Glomerular visceral epithelial cell (primary cell): Measurements from ENCODE around the gene ODF2L.
A peak's percentile ranks its signal among the peaks of the same experiment; 100 is the strongest.

Source experiments
- DNase-seq: peaks from one replicate; pipeline ENCODE4 v3.0.0-alpha.2; 2016; ENCODE audit errors: extremely low spot score

ODF2L gene

DNA sequence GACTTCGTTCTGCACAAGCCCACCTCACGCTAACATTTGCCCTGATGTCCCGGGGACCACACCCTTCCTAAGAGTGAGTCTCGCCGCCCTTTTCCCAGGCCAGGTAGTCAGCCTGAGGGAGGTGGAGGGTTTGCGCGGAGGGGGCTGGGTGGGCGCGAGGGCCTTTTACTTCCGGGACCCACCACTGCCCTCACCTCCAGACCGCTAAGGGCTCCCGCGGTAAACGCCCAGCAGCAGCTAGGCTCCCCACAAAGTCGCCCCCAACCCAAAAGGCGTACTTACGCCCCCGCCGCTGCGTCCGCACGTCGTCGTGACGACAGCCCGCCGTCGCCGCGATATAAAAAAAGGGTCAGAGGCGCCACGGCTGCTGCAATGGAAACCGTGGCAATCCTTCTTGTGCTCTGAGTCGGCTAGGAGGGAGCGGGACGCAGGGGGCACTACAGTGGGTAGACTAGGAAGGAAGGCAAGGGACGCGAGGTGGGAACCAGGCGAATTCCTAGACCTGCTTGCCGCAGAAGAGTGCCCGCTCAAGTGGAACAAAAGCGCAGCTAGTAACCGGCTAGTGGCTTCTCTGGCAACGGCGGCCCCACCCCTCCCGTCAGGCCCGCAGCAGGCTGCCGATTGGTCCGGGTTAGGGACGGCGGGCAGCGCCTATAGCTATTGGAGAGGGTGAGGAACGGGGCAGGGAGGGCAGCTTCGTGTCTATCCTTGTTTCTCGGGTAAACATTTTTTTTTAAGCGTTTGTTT is at the start of gene ODF2L:
TSS of gene ODF2L (minus strand) at position 573 of the 747 bp plus-strand sequence. CDS start 9,296 bp downstream, outside the sequence.
- peak; percentile 87 for DNase-seq

GRCh38 chr1:86445919-86446318 is 49.8 kb upstream of the ODF2L start:
- no peak for DNase-seq

DNA sequence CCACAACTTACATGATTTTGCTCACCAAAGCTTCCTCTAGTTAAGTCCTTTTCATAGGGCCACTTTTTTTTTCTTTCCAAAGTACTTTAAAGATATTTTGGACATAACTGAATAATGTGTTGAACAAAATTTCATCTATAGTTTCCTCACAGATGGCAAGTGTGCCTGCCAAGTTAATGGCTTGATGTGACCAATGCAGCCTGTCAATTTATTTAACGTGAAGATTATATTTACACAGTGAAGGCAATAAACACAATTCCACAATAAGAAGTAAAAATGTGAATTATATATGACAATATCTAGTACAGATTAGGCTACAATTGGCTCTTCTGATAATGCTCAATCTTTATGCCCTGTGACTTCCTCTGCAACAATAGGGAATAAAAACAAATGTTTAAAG is 45.9 kb upstream of the ODF2L start:
- DNase-seq: no peak

GRCh38 chr1:86441581-86441980 is 45.5 kb upstream of the ODF2L start:
- no peak for DNase-seq

DNA sequence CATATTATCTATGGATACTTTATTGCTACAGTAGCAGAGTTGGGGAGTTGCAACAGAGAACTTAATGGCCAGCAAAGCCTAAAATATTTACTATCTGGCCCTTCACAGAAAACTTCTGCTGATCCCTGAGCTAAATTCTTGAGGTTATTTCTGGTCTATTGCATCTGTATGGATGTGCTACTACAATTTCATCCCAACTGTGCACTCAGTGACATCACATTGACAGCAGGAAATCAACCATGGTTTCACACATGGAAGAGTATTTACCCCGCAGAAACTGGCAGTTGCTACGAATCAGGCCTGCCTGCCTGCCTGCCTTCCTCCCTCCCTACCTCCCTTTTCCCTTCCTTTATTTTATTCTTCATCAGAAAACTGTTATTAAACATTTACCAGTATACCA is 39.9 kb upstream of the ODF2L start:
- peak; percentile 39 for DNase-seq

GRCh38 chr1:86435327-86435726 is 39.2 kb upstream of the ODF2L start:
- no peak for DNase-seq

DNA sequence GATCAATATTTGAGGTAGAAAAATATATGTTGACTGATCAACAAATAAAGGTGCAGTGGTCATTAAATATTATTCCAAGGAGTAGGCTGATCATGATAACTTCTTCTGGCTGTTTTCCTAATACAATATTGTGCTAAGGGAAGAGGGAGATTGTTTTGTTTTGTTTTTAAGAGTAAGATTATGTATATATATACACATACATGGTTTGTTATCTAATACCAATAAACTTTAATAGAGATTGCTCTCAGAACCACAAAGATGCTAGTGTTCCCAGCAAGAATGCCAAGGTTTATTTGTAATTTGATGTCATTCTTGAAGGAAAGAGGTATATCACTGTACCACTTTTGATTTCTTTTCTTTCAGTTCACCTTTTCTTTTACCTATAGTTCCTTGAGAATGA is 37.9 kb upstream of the ODF2L start:
- DNase-seq: no peak

GRCh38 chr1:86430376-86430775 is 34.3 kb upstream of the ODF2L start:
- no peak for DNase-seq

GRCh38 chr1:86429835-86430234 is 33.7 kb upstream of the ODF2L start:
- peak; percentile 65 for DNase-seq

DNA sequence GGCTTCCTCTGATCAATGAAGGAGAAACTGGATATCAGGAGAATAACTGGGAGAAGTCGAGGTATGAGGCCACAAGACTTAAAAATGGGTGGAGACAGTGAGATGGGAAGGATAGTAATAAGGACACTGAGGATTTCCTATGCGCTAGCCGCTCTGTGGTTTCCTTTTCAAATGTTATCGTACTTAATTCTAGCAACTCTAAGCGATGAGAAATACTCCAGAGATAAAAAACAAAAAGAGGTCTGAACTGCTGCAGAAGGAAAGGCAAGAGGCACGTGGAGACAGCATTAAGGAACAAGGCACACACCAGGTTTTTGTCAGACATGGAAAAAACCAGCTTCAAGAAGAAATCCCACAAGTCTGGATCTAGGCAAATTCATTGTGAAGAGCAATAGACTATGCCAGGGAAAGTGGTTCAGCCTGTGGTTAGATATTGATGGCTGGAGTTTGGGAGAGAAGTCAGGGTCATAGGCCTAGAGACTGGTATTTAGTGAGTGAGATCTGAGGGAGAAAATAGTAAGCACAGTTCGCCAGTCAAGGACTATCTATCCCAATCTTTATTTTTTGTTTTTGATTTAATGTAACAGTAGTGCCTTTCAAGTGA is 33.1 kb upstream of the ODF2L start:
- DNase-seq: no peak

DNA sequence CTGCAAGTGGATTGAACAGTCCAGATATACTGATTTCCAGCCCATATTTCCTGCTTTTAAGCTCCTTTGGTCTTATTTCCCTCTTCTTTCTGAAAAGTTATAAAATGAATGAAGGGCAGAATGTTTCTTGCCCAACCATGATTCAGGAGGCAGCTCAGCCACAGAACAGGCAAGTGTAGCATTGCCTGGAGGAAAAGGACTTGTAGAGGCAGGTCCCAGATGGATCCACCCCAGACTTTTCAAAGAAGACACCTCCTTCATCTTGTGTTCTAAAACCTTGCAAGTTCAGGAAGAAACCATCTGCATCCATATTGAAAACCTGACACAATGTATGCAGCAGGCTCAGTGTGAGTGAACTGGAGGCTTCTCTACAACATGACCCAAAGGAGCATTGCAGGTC is 27.8 kb upstream of the ODF2L start, which contains the start of gene CLCA2:
TSS of gene CLCA2 (plus strand) at position 299 of the 400 bp plus-strand sequence. CDS start at position 376, 77 bp downstream.
- DNase-seq: no peak

- no peak for DNase-seq
Observed at GRCh38 chr1:86423473-86423872, 27.4 kb upstream of the ODF2L start.

GRCh38 chr1:86421601-86422280 is 25.6 kb upstream of the ODF2L start:
- no peak for DNase-seq

- peak; percentile 27 for DNase-seq
Observed at GRCh38 chr1:86419277-86419903, 23.3 kb upstream of the ODF2L start.

GRCh38 chr1:86416343-86416742 is 20.2 kb upstream of the ODF2L start:
- peak; percentile 5 for DNase-seq

DNA sequence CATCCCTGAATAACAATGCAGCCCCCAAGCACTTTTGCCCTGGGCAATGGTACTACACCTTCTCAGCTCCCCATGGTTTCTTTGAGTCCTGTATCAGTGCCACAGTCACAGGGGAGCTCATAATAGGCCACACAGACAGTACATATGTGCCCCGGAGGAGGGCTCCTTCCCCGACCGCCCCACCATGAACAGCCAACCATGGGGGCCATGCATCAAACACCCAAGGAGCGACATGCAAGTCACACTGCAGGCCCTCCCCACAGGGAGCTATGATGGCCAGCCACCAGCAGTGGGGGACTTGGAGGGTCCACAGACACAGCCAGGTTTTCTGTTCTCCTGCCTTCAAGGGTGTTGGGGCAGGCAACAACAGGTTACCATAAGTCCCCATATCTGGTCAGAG is 14.8 kb upstream of the ODF2L start:
- DNase-seq: no peak

DNA sequence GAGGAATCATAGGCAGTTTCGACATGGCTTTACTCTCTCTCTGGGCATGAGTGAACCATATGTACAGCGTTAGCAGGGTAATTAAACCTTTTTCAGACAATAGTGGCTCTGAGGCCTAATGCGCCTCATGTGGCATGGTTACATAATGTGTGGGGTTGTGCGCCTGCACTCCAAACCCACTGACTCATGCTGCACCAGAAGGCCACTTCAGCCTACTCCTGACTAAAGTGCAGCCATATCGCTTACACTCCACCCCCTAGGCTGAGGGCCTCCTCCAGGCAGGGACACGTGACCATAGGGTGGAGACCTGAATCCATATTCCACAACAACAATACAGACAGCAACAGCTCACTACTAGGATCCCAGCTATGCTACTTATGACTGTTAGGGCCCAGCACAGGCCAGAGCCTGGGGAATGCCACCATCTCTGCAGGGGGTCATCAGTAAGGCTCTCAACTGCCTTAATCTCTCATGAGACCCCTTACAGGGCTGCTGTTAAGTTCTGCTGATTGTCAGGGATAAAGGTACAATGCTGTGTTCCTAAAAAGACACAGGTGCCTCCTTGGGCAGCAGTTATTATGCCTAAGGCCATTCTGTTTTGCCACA is 13.4 kb upstream of the ODF2L start:
- no peak for DNase-seq

GRCh38 chr1:86396498-86396890 is 371 bp upstream of the ODF2L start:
- DNase-seq: peak; percentile 14

GRCh38 chr1:86394416-86394815 is 1.7 kb downstream of the ODF2L start:
- peak; percentile 24 for DNase-seq

DNA sequence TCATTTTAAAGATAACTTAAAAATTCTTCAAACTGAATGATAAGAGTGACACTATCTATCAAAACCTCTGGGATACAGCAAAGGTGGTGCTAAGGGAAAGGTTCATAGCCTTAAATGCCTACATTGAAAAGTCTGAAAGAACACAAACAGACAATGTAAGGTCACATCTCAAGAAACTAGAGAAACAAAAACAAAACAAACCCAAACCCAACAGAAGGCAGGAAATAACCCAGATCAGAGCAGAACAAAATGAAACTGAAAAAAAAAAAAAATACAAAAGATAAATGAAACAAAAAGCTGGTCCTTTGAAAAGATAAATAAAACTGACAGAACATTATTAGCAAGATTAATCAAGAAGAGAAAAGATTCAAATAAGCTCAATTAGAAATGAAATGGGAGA is 6.8 kb downstream of the ODF2L start:
- no peak for DNase-seq

DNA sequence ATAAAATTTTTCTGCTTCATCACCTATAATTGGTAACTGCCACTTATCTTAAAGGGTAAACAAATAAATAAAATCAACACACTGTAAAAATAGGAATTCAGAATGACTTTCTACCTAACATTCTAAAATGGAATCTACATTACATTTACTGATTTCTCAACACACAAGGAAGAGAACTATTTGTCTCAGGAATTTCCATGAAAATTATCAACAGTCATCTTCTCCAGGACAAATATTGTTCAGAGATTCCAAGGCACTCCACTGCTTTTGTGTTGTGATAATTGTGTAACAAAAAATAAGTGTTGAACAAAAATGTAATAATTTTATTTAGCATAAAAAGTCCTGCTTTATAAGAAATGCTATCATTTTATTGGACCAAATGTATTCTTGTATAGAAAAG is 7.3 kb downstream of the ODF2L start:
- no peak for DNase-seq
